Mesothelial cell of epicardium (in vitro differentiated cells): Measurements from ENCODE around the gene PDGFRB. TPM values are rescaled to one million over a fixed set of nuclear protein-coding genes. Genes with fewer than 3 reads are reported as not detected.
A peak's percentile ranks its signal among the peaks of the same experiment; 100 is the strongest.

Experiments used
- DNase-seq, 2 experiments: peaks; one replicate each; pipeline ENCODE4 v3.0.0; 2021; ENCODE audit warnings: low spot score in 2 of 2; ENCODE audit not compliant: unreplicated experiment in 2 of 2
- H3K27ac Mint-ChIP-seq: 2 replicates; pipeline ENCODE4 v1.8.0; 2021; ENCODE audit warnings: mixed read lengths
- H3K27me3 Mint-ChIP-seq: 2 replicates; pipeline ENCODE4 v1.8.0; 2021; ENCODE audit warnings: low read depth, mixed read lengths
- H3K36me3 Mint-ChIP-seq: 2 replicates; pipeline ENCODE4 v1.8.0; 2021; ENCODE audit warnings: mixed read lengths
- H3K4me1 Mint-ChIP-seq: 2 replicates; pipeline ENCODE4 v1.8.0; 2021; ENCODE audit warnings: mixed read lengths
- H3K4me3 Mint-ChIP-seq: 2 replicates; pipeline ENCODE4 v1.8.0; 2021; ENCODE audit warnings: mild to moderate bottlenecking, moderate library complexity, mixed read lengths
- H3K9me3 Mint-ChIP-seq: 2 replicates; pipeline ENCODE4 v1.8.0; 2021; ENCODE audit warnings: mixed read lengths
- total RNA-seq: library from RNA; stranded (reverse); gene quantifications from 3 replicates; pipeline ENCODE4 v1.2.1, GENCODE V29; 2021
- TF ChIP-seq, protein P1 (sequence below): fragments of 200-600 bp; sonication (generic); IDR thresholded peaks from one replicate; pipeline ENCODE4 v1.5.0; 2021; ENCODE audit warnings: antibody characterized with exemption; ENCODE audit not compliant: unreplicated experiment

Gene PDGFRB
- total RNA-seq, 1 donor from 2014 or later: 100 TPM

DNA sequence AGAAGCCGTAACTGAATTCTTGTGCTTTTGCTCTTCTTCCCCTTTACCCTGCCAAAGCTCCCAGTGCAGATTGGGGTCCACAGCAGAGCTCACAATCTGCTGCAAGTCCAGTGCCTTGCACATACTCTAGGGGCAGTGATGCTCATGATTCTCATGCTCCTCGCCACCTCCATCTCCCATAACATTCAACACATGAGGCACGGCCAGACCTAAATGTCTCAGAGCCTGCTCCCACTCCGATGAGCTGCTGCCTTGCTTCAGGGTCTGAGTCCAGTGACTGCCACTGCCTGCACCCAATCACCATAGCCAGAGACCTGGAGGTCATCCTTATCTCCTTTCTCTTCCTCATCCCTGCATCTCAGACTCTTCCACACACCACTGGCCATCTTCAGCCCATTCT lies 79.8 kb downstream of the PDGFRB start:
- Mint-ChIP-seq H3K9me3 (peaks cover 5% of the 10 kb centered on the region), H3K4me3 (no peak overlapping the region), H3K27me3 (no peaks in the 10 kb centered on the region), H3K27ac (no peak overlapping the region), H3K4me1 (no peaks in the 10 kb centered on the region), H3K36me3 (no peaks in the 10 kb centered on the region)
- DNase-seq: peak in 1 of 2 experiments; percentile 34
- TF ChIP-seq, protein P1, sequence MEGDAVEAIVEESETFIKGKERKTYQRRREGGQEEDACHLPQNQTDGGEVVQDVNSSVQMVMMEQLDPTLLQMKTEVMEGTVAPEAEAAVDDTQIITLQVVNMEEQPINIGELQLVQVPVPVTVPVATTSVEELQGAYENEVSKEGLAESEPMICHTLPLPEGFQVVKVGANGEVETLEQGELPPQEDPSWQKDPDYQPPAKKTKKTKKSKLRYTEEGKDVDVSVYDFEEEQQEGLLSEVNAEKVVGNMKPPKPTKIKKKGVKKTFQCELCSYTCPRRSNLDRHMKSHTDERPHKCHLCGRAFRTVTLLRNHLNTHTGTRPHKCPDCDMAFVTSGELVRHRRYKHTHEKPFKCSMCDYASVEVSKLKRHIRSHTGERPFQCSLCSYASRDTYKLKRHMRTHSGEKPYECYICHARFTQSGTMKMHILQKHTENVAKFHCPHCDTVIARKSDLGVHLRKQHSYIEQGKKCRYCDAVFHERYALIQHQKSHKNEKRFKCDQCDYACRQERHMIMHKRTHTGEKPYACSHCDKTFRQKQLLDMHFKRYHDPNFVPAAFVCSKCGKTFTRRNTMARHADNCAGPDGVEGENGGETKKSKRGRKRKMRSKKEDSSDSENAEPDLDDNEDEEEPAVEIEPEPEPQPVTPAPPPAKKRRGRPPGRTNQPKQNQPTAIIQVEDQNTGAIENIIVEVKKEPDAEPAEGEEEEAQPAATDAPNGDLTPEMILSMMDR: no peak

DNA sequence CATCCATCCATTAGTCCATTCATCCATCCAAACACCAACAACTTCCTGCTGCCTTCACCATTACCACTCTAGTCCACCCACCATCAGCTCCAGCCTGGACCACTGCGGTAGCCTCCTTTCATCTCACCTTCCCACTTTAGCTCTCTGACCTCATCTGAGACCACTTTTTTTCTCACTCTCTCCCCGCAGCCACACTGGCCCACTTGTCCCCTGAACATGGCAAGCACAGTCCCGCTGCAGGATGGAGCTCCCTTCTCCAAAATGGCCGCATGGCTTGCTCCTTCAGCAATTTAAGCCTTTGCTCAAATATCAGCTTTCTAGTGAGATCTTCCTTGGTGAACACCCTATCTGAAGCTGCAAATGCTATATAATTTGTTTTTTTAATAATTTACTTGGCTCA lies 80.4 kb downstream of the PDGFRB start:
- TF ChIP-seq, protein P1: no peak
- DNase-seq: no peak
- Mint-ChIP-seq H3K27me3 (no peaks in the 10 kb centered on the region), H3K4me3 (no peak overlapping the region), H3K36me3 (no peaks in the 10 kb centered on the region), H3K9me3 (peaks cover 5% of the 10 kb centered on the region), H3K27ac (no peak overlapping the region), H3K4me1 (no peaks in the 10 kb centered on the region)

DNA sequence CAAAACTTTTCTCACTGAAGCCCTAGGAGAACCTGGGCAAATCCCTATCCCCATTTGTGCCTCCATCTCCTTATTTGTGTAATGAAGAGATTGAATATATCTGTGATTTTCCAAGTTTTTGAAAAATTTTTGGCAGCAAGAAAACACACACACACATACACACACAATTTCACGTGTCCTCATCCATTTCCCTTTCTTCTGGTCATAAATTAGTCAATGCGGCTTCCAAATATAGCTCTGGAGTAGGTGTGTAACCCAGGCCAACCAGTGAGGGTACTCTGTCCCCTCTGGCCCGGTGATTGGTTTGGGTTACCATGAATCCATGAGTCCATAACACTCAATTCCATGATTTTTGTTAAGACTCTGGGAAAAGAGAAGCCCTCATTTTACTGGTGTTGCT lies 82.0 kb downstream of the PDGFRB start:
- H3K27me3 Mint-ChIP-seq: no peaks in the 10 kb centered on the region
- H3K4me3 Mint-ChIP-seq: no peak overlapping the region
- H3K9me3 Mint-ChIP-seq: peaks cover 5% of the 10 kb centered on the region
- no peak overlapping the region for H3K27ac Mint-ChIP-seq
- no peaks in the 10 kb centered on the region for H3K36me3 Mint-ChIP-seq
- no peak for DNase-seq
- H3K4me1 Mint-ChIP-seq: peaks cover under 1% of the 10 kb centered on the region
- TF ChIP-seq, protein P1: no peak

DNA sequence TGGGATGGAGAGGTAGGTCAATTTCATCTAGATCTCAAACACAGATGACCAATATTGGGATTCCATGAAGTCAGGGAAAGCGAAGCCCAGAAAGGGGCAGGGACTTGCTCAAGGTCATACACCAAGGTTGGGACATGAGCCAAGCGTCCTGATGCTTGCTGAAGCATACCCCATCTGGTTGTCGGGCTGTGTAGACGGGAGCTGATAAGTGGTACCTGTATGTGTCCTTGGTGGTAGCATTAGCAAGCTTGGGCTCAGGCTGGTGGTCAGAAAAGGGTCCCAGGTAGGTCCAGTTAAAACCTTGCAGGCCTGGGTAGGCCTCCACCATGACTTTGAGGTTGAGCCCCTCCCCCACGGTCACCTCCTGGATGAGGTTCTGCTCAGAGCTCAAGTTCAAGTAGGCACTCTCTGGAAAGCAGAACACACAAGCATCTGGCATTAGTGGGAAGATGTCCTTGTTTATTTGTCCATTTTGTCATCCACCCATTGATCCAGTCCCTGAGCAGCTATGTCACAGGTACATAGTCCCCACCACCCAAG lies 82.5 kb downstream of the PDGFRB start:
- Mint-ChIP-seq H3K27ac (no peak overlapping the region), H3K27me3 (no peaks in the 10 kb centered on the region), H3K4me3 (no peak overlapping the region), H3K9me3 (peaks cover 5% of the 10 kb centered on the region), H3K4me1 (peaks cover 3% of the 10 kb centered on the region), H3K36me3 (no peaks in the 10 kb centered on the region)
- TF ChIP-seq, protein P1: no peak
- no peak for DNase-seq

DNA sequence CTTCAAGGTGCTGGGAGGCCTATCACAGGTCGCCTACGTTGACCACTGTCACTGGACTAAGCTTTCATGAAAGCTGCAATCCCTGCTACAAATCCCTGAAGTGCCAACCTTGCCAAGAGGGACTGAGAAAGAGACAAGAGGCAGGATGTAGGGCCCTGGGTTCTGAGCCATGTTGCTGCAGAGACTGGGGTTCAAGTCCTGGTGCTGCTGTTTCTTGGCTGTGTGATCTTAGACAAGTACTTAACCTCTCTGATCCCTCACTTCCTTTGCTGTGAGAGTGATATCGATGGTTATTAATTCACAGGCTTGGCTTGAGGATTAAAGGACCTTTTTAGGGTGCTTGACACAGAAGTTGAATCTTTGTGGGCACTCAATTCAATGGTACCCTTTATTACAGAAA lies 84.8 kb downstream of the PDGFRB start:
- no peak for DNase-seq
- Mint-ChIP-seq H3K9me3 (peaks cover 5% of the 10 kb centered on the region), H3K27ac (no peak overlapping the region), H3K4me1 (peaks cover 3% of the 10 kb centered on the region), H3K4me3 (no peak overlapping the region), H3K36me3 (no peaks in the 10 kb centered on the region), H3K27me3 (no peaks in the 10 kb centered on the region)
- TF ChIP-seq, protein P1: no peak
